Neuron (in vitro differentiated cells): ENCODE data around the gene TOLLIP.

Experiments
- H2AFZ ChIP-seq: one replicate; pipeline ENCODE4 v1.6.1; 2013; ENCODE audit warnings: low read depth, mild to moderate bottlenecking, inconsistent platforms, low read length, moderate library complexity
- H3K27me3 ChIP-seq: one replicate; pipeline ENCODE4 v1.6.1; 2013; ENCODE audit warnings: low read length; ENCODE audit not compliant: insufficient read depth
- H3K36me3 ChIP-seq: one replicate; pipeline ENCODE4 v1.6.1; 2013; ENCODE audit warnings: low read length; ENCODE audit not compliant: insufficient read depth
- H3K4me1 ChIP-seq: one replicate; pipeline ENCODE4 v1.6.1; 2013; ENCODE audit warnings: low read length; ENCODE audit not compliant: insufficient read depth
- H3K4me3 ChIP-seq: 2 replicates; pipeline ENCODE4 v1.5.1; 2013; ENCODE audit warnings: mild to moderate bottlenecking, low read length, moderate library complexity
- H3K9me3 ChIP-seq: one replicate; pipeline ENCODE4 v1.6.1; 2013; ENCODE audit warnings: low read length

TOLLIP gene

GRCh38 chr11:1225386-1226225 lies 83.8 kb downstream of the TOLLIP start:
- Histone ChIP-seq H2AFZ (no peak overlapping the region), H3K27me3 (peaks cover 17% of the 10 kb centered on the region), H3K9me3 (no peaks in the 10 kb centered on the region), H3K4me1 (no peaks in the 10 kb centered on the region), H3K36me3 (no peaks in the 10 kb centered on the region), H3K4me3 (no peak overlapping the region)

- Histone ChIP-seq H3K4me3 (no peak overlapping the region), H2AFZ (no peak overlapping the region), H3K27me3 (peaks cover 13% of the 10 kb centered on the region), H3K9me3 (no peaks in the 10 kb centered on the region), H3K36me3 (no peaks in the 10 kb centered on the region), H3K4me1 (no peaks in the 10 kb centered on the region)
Observed at GRCh38 chr11:1224491-1225385, 84.7 kb downstream of the TOLLIP start.
